Esophagus muscularis mucosa (tissue), 4 donors: ENCODE measurements around the gene PRSS38. TPM values are rescaled to one million over a fixed set of nuclear protein-coding genes. Genes with fewer than 3 reads are reported as not detected.

Experiments
- DNase-seq: peaks from one replicate; pipeline ENCODE4 v3.0.0-alpha.2; 2017; ENCODE audit errors: extremely low spot score
- H3K27ac ChIP-seq, 4 donors: fragments of 200-600 bp; sonication (generic); replicated peaks in 1 of 4; 1 replicate in 3 of 4; 2 replicates in 1 of 4; pipeline ENCODE4 v1.5.1; 2016 to 2019; ENCODE audit warnings: mild to moderate bottlenecking in 1 of 4
- H3K27me3 ChIP-seq, 4 donors: fragments of 200-600 bp; sonication (generic); one replicate each; pipeline versions ENCODE4 v1.5.1 to v1.6.0; 2016 to 2019
- H3K36me3 ChIP-seq, 4 donors: fragments of 200-600 bp; sonication (generic); one replicate each; pipeline ENCODE4 v1.5.1; 2016 to 2019
- H3K4me1 ChIP-seq, 4 donors: fragments of 200-600 bp; sonication (generic); one replicate each; pipeline ENCODE4 v1.5.1; 2016 to 2019
- H3K4me3 ChIP-seq, 4 donors: fragments of 200-600 bp; sonication (generic); 1 replicate in 2 of 4; 2 replicates in 2 of 4; pipeline ENCODE4 v1.5.1; 2016 to 2019; ENCODE audit warnings: mild to moderate bottlenecking in 4 of 4, moderate library complexity in 1 of 4
- H3K9me3 ChIP-seq, 4 donors: fragments of 200-600 bp; sonication (generic); 1 replicate in 3 of 4; 2 replicates in 1 of 4; pipeline ENCODE4 v1.5.1; 2016 to 2019
- CTCF ChIP-seq, 3 experiments: fragments of 200-600 bp in 2 of 3; fragments of 450-650 bp in 1 of 3; sonication (generic) in 2 of 3; IDR thresholded peaks; one replicate each; pipeline ENCODE4 v1.5.1; 2017 to 2019; ENCODE audit warnings: antibody characterized with exemption in 3 of 3, mild to moderate bottlenecking in 2 of 3, moderate library complexity in 1 of 3
- EP300 ChIP-seq: sonication (generic); formaldehyde crosslinking; IDR thresholded peaks from one replicate; pipeline ENCODE4 v1.6.1; 2017; ENCODE audit warnings: antibody characterized with exemption
- POLR2A ChIP-seq: fragments of 450-650 bp; IDR thresholded peaks from one replicate; pipeline ENCODE4 v1.6.1; 2017; ENCODE audit warnings: antibody characterized with exemption, moderate library complexity, mild to moderate bottlenecking, low read depth
- POLR2AphosphoS5 ChIP-seq, 2 donors: sonication (generic); formaldehyde crosslinking; IDR thresholded peaks; one replicate each; pipeline ENCODE4 v1.6.1; 2017; ENCODE audit warnings: antibody characterized with exemption in 2 of 2
- WGBS: methylation state at CpG from one replicate; pipeline ENCODE4 v1.1.5; 2018; 5-methylcytosine and 5-hydroxymethylcytosine counted together
- intact Hi-C: fragments of 100-400 bp; cut with DNase I; formaldehyde crosslinking; loops from one replicate; pipeline ENCODE4 v1.15.1; 2023
- total RNA-seq, 4 donors: library from RNA; depleted of rRNA; stranded (reverse); fragments of >200 nt; gene quantifications; one replicate each; pipeline versions ENCODE4 v1.1.0 to v1.2.1, GENCODE V29; 2016

PRSS38 gene
- total RNA-seq, 4 donors from 2014 or later: not detected

- Histone ChIP-seq H3K27me3 (no peaks in the 10 kb centered on the region), H3K4me3 (no peak overlapping the region), H3K9me3 (no peaks in the 10 kb centered on the region), H3K36me3 (peaks cover 6 to 57% (median 44%) of the 10 kb centered on the region in 4 donors), H3K4me1 (peaks cover 0 to 27% (median 16%) of the 10 kb centered on the region in 4 donors), H3K27ac (no peak overlapping the region)
- no peak for TF ChIP-seq EP300
- TF ChIP-seq CTCF (IDR thresholded peaks at IDR 0.05): no peak
- no peak for TF ChIP-seq POLR2A
- TF ChIP-seq POLR2AphosphoS5 (IDR thresholded peaks at IDR 0.05): no peak
- no peak for DNase-seq
- WGBS: 67% methylated on average over 8 of the region's 8 CpGs
- intact Hi-C loops: no loop called here
Measured at GRCh38 chr1:227778401-227778947, 37.0 kb upstream of the PRSS38 start.

GRCh38 chr1:227779021-227779441, 36.4 kb upstream of the PRSS38 start:
- 74% methylated on average over 10 of the region's 10 CpGs for WGBS
- no peak overlapping the region for H3K27ac ChIP-seq
- peaks cover 0 to 27% (median 16%) of the 10 kb centered on the region in 4 donors for H3K4me1 ChIP-seq
- H3K4me3 ChIP-seq: no peak overlapping the region
- intact Hi-C loops: no loop called here
- no peaks in the 10 kb centered on the region for H3K27me3 ChIP-seq
- H3K36me3 ChIP-seq: peaks cover 6 to 53% (median 40%) of the 10 kb centered on the region in 4 donors
- no peak for DNase-seq
- TF ChIP-seq POLR2AphosphoS5 (IDR thresholded peaks at IDR 0.05): no peak
- TF ChIP-seq EP300: no peak
- TF ChIP-seq CTCF (IDR thresholded peaks at IDR 0.05): no peak
- no peak for TF ChIP-seq POLR2A
- H3K9me3 ChIP-seq: no peaks in the 10 kb centered on the region

GRCh38 chr1:227779685-227780084, 35.8 kb upstream of the PRSS38 start:
- H3K27ac ChIP-seq: no peak overlapping the region
- 85% methylated on average over 7 of the region's 7 CpGs for WGBS
- TF ChIP-seq POLR2AphosphoS5 (IDR thresholded peaks at IDR 0.05): no peak
- no peak for TF ChIP-seq EP300
- TF ChIP-seq CTCF (IDR thresholded peaks at IDR 0.05): no peak
- no peak for TF ChIP-seq POLR2A
- DNase-seq: no peak
- no peaks in the 10 kb centered on the region for H3K9me3 ChIP-seq
- no peak overlapping the region for H3K4me3 ChIP-seq
- intact Hi-C loops: no loop called here
- no peaks in the 10 kb centered on the region for H3K27me3 ChIP-seq
- peaks cover 6 to 48% (median 37%) of the 10 kb centered on the region in 4 donors for H3K36me3 ChIP-seq
- peaks cover 0 to 23% (median 12%) of the 10 kb centered on the region in 4 donors for H3K4me1 ChIP-seq

GRCh38 chr1:227780101-227781044, 35.1 kb upstream of the PRSS38 start:
- WGBS: 96% methylated on average over 14 of the region's 23 CpGs

More at GRCh38 chr1:227780101-227781044, 35.1 kb upstream of the PRSS38 start:
- no peak for TF ChIP-seq CTCF (IDR thresholded peaks at IDR 0.05)
- TF ChIP-seq POLR2AphosphoS5 (IDR thresholded peaks at IDR 0.05): no peak
- no peak for TF ChIP-seq POLR2A
- TF ChIP-seq EP300: no peak
- H3K27me3 ChIP-seq: no peaks in the 10 kb centered on the region
- intact Hi-C loops: no loop called here
- no peak for DNase-seq
- no peaks in the 10 kb centered on the region for H3K9me3 ChIP-seq
- no peak overlapping the region for H3K4me3 ChIP-seq
- no peak overlapping the region for H3K27ac ChIP-seq
- peaks cover 0 to 16% (median 6%) of the 10 kb centered on the region in 4 donors for H3K4me1 ChIP-seq
- H3K36me3 ChIP-seq: peaks cover 6 to 48% (median 37%) of the 10 kb centered on the region in 4 donors
